SK-N-SH treated with all-trans-retinoic acid at 6 μM for 48 hours (cell line): Measurements from ENCODE around the gene TGFBR3.

Experiments used
- CREB5 ChIP-seq: fragments of 250-450 bp; sonication (Bioruptor Pico); IDR thresholded peaks from 2 replicates; pipeline ENCODE4 v1.5.1; 2020; ENCODE audit warnings: low read depth, mild to moderate bottlenecking, moderate library complexity
- ESRRG ChIP-seq: fragments of 250-450 bp; sonication (Bioruptor Pico); IDR thresholded peaks from 2 replicates; pipeline ENCODE4 v1.6.1; 2021; ENCODE audit warnings: mild to moderate bottlenecking
- GLIS3 ChIP-seq: fragments of 250-450 bp; sonication (Bioruptor Pico); IDR thresholded peaks from 2 replicates; pipeline ENCODE4 v1.5.0; 2020; ENCODE audit warnings: mild to moderate bottlenecking, moderate library complexity
- ISL1 ChIP-seq: fragments of 250-450 bp; sonication (Bioruptor Pico); IDR thresholded peaks from 2 replicates; pipeline ENCODE4 v2.1.2; 2022; ENCODE audit warnings: mild to moderate bottlenecking, moderate library complexity

- TF ChIP-seq ISL1 (CRISPR knock-in tag) (no peak), ESRRG (CRISPR knock-in tag) (no peak), CREB5 (CRISPR knock-in tag) (no peak), GLIS3 (CRISPR knock-in tag) (no peak)
Observed at GRCh38 chr1:91637539-91637994, 248.4 kb downstream of the TGFBR3 start.
